ENCODE measurements around the gene C5orf24.
"Not testable (repeated sequence)": the region's sequence is repeated elsewhere in the genome, so short reads cannot be mapped to it uniquely, and the experiment has no call there.

C5orf24 gene

DNA sequence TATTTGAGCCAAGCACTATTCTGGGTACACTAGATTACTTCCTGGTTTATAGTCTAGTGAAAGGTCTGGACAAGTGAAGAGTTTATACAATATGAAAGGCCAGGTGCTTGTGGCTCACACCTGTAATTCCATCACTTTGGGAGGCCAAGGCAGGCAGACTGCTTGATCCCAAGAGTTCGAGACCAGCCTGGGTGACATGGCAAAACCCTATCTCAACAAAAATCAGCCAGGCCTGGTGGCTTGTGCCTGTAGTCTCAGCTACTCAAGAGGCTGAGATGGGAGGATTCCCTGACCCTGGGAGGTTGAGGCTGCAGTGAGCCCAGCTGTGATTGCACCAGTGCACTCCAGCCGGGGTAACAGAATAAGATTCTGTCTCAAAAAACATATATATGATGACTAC lies 18.9 kb downstream of the C5orf24 start:
- DNase-seq: no peak

DNA sequence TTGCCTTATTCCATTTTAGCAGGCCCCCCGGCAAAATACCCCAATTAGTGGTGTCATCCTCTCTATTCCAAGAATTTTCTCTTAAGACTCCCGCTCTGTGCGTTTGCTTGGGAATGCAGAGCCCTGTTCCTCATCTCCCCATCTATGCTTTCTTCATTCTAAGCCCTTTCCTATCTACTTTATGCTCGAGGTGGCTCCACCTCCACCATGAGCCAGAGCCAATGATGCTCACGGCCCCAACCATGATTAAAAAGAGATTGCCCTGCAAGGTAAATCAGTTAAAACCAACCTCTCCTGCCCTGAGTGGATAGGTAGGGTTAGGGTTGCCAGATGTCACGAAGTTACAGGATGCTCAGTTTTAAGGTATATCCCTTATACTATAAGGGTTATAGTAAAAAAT lies 27.7 kb downstream of the C5orf24 start:
- peak; percentile 7 for DNase-seq

DNA sequence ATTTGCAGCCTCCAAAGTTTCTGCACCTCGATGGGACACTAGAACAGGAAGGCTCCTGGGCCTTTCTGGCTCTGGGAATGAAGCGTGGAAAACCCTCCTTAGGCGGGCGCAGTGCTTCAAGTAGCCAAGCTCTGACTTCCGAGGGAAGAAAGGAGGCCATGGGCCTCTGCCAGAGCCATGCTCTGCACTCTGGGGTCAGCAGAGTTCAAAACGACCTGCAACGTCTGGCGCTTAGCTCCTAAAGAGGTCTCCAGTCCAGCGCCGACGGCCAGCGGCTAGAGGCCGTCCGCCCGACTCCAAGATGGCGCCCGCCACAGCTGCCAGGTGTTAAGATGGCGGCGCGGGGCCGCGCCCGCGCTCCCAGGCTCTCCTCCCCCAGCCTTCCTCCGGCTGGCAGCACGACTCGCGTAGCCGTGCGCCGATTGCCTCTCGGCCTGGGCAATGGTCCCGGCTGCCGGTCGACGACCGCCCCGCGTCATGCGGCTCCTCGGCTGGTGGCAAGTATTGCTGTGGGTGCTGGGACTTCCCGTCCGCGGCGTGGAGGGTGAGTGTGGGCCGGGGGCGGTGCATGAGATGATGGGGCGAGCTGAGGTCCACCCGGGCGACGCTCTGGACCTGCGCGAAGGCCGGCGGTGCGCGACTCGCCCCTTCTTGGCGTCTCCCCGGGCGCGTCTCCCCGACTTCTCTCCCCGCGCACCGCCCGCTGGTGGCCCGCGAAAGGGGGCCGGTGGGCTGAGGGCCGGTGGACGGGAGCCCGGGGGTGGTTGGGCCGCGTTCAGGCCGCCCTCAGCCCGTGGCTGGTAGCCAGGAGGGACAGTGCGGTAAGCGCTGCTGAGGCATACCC lies 28.4 kb downstream of the C5orf24 start, which contains the start of gene TXNDC15:
Gene TXNDC15, plus strand, starts transcription at position 385 of the 844 bp plus-strand sequence. Its CDS starts 57 bp downstream, at position 442.
- DNase-seq: peak; percentile 77

DNA sequence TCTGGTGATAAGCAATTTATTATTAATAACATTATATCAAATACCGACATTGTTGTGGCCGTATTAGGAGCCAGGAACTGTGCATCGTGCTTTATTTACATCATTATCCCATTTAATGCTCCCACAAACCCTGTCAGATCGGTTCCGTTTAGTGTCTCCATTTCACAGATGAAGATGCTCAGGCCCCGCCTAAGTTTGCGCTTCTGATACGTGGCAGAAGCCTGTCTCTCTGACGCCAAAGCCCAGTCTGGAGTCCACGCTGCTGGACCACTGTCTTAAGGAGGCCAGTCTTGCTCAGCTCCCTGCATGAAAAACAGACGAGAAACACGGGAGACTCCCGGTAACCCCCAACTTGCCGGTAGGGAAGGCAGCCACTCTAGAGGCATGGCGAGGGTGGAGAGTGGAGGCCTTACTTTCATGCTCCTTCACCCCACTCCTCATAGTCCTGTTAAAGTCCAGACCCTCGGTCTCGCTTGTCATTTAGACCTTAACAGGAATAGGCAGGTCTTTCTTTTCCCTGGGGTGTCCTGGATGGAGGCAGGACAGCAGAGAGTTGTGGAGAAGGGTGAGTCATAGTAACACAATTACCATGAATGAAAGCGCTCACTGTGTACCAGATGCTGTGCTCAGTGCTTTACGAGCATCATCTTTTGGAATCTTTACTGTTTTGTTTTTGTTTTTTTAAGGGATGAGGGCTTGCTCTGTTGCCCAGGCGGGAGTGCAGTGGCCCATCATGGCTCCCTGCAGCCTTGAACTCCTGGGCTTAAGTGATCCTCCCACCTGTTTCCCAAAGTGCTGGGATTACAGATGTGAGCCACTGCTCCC lies 29.3 kb downstream of the C5orf24 start:
- peak; percentile 32 for DNase-seq

DNA sequence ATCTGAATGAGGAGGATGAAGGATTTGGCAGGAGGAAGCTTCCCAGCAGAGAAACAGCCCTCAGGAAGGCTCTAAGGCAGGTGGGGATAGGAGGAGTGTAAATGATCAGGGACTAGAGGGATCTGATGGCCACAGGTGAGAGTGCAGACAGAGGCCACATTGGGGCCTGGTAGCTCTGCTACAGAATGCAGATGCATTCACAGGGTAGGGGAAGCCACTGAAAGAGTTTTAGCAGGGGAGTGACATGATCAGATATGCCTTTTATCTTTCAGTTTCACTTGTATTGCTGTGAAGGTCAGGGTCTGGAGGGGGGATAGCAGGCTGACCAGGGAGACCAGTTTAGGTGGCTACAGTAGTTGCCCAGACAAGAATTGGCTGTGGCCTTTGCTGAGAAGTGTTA lies 31.4 kb downstream of the C5orf24 start:
- DNase-seq: no peak

DNA sequence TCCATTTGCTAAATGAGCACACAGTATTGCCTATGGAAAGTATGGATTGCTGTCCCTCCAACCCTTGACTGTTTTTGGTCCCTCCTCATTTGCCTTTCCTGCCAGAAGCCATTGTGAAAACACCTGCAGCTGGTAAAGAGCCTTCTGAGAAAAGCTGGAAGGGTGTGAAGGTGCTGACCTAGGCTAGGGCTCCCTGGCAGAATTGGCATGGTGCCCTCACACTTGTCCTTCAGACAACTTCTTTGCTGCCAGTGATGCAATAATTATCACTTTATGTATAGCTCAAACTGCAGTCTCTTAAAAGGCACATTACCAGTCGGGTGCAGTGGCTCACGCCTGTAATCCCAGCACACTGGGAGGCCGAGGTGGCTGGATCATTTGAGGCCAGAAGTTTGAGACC lies 32.6 kb downstream of the C5orf24 start:
- no peak for DNase-seq

DNA sequence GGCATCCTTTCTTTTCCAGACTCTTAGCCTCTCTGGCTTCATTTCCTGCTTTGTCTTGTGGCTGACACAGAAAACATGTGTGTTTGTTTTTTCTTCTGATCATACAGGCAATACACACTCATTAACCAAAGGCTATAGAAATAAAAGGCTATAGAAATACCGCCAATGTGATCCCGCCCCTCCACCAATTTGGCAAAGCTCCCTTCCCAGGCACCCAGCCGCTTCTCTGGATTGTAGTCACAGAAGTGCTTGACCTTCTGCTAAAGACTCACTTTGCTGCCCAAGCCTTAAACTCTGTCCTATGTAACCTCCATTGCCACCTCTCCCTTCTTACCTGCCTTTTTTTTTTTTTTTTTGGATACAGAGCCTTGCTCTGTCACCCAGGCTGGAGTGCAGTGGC lies 33.7 kb downstream of the C5orf24 start:
- DNase-seq: peak; percentile 1

DNA sequence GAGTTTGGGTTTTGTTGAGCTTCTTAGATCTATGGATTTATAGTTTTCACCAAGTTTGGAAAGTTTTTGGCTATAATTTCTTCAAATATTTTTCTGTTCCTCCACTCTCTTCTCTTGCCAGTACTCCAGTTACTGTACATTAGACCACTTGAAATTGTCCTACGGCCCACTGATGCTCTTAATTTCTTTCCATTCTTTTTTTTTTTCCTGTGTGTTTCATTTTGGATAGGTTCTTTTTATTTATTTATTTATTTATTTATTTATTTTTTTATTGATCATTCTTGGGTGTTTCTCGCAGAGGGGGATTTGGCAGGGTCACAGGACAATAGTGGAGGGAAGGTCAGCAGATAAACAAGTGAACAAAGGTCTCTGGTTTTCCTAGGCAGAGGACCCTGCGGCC lies 35.2 kb downstream of the C5orf24 start:
- not testable (repeated sequence) for DNase-seq

DNA sequence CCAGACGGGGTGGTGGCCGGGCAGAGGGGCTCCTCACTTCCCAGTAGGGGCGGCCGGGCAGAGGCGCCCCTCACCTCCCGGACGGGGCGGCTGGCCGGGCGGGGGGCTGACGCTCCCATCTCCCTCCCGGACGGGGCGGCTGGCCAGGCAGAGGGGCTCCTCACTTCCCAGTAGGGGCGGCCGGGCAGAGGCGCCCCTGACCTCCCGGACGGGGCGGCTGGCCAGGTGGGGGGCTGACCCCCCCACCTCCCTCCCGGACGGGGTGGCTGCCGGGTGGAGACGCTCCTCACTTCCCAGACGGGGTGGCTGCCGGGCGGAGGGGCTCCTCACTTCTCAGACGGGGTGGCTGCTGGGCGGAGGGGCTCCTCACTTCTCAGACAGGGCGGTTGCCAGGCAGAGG lies 35.9 kb downstream of the C5orf24 start:
- DNase-seq: not testable (repeated sequence)

DNA sequence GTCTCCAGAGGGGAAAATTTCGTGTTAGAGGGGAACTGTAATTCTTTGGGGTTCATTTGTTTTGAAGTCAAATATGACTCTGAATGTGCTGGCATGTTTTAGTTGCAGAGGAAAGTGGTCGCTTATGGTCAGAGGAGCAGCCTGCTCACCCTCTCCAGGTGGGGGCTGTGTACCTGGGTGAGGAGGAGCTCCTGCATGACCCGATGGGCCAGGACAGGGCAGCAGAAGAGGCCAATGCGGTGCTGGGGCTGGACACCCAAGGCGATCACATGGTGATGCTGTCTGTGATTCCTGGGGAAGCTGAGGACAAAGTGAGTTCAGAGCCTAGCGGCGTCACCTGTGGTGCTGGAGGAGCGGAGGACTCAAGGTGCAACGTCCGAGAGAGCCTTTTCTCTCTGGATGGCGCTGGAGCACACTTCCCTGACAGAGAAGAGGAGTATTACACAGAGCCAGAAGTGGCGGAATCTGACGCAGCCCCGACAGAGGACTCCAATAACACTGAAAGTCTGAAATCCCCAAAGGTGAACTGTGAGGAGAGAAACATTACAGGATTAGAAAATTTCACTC lies 41.9 kb downstream of the C5orf24 start:
- DNase-seq: no peak

DNA sequence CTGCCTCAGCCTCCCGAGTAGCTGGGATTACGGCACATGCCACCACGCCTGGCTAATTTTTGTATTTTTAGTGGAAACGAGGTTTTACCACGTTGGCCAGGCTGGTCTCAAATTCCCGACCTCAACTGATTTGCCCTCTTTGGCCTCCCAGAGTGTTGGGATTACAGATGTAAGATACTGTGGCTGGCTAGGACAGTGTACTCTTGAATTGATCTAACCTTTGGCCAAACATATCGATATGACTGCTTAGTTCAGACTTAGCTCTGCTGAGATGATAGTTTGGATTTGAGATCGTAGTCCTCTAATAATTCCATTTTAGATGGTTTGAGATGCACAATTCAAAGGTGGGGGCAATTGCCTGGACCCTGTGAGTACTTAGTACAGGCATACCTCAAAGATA lies 43.6 kb downstream of the C5orf24 start:
- no peak for DNase-seq

DNA sequence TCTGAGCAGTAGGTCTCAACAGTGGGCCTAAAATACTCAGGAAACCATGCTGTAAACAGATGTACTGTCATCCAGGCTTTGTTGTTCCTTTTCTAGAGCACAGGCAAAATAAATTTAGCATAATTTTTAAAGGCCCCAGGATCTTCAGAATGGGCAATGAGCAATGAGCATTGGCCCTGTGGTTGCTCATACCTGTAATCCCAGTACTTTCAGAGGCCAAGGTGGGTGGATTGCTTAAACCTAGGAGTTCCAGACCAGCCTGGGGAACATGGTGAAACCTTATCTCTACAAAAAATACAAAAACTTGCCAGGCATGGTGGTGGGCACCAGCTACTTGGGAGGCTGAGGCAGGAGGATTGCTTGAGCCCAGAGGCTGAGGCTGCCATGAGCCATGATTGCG lies 45.7 kb downstream of the C5orf24 start:
- DNase-seq: no peak

DNA sequence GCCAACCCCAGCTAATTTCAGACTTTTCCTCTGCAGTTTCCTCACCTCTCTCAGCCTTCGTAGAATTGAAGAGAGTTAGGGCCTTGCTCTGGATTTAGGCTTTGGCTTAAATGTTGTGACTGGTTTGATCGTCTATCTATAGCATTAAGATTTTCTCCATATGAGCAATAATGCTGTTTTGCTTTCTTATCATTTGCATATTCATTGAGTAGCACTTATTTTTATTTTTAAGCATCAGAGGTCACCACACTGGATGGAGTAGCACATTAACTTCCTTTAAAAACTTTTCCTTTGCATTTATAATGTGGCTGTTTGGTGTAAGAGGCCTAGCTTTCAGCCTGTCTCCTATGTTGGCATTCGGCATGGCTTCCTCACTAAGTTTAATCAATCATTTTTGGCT lies 46.5 kb downstream of the C5orf24 start:
- DNase-seq: no peak

DNA sequence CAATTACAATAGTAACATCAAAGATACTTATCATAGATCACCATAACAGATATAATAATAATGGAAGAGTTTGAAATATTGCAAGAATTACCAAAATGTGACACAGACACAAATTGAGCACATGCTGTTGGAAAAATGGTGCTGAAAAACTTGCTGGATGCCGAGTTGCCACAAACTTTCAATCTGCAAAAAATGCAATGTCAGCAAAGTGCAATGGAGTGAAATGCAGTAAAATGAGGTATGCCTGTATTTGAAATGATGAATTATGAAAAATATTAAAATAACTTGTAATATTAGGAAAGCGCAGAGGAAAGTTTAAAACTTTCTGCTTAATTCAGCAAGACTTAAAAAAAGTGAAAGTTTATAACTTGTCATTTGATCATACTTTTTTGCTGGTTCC lies 47.2 kb downstream of the C5orf24 start:
- no peak for DNase-seq

DNA sequence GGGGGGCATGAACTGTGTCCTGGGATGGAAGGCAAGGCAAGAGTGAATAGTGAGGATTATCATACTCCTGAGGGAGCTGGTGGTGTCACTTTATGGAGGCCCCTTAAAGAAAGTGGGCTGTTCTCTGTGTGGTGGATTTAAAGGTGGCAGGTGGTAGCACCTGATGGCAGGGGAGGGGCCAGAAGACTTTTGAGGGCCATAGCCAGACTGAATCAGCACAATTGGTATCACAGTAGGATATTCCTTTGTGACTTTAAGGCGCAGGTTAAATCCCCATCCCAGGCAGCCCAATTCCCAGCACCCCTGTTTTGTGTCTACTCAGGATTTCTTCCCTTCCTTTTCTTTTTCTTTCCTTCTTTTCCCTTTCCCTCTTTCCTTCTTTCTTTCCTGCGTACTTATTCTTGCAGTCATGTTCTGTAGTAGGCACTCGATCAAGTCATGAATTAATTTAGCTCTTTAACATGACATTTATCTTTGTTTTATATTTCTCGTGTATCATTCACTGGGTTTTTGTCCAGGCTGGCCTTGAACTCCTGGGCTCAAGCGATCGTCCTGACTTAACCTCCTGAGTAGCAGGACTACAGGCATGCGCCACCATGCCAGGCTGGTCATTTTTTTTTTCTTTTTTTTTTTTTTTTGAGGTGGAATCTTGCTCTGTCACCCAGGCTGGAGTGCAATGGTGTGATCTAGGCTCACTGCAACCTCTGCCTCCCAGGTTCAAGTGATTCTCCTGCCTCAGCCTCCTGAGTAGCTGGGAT lies 48.2 kb downstream of the C5orf24 start:
- DNase-seq: no peak

DNA sequence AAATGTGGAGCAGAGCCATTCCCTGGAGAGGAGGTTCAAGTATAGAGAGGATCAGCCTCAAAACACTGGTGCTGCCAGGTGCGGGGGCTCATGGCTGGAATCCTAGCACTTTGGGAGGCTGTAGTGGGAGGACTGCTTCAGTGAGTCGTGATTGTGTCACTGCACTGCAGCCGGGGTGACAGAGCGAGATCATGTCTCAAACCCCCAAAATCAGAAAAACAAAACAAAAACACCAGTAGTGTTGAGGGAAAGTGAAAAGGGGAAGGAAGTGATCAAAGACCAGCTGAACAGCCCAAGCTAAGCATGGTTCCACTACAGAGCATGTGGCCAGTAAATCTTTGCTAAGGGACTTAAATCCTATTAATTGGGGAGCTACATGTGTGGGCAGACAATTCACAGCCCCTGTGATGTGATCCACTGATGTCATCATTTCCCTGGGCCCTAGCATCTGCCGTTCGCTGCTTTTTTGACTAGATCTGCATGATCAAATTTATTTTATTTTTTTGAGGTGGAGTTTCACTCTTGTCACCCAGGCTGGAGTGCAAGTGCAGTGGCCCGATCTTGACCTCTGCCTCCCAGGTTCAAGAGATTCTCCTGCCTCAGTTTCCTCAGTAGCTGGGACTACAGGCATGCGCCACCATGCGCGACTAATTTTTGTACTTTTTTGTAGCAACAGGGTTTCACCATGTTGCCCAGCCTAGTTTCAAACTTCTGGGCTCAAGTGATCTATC lies 56.5 kb downstream of the C5orf24 start:
- DNase-seq: no peak

DNA sequence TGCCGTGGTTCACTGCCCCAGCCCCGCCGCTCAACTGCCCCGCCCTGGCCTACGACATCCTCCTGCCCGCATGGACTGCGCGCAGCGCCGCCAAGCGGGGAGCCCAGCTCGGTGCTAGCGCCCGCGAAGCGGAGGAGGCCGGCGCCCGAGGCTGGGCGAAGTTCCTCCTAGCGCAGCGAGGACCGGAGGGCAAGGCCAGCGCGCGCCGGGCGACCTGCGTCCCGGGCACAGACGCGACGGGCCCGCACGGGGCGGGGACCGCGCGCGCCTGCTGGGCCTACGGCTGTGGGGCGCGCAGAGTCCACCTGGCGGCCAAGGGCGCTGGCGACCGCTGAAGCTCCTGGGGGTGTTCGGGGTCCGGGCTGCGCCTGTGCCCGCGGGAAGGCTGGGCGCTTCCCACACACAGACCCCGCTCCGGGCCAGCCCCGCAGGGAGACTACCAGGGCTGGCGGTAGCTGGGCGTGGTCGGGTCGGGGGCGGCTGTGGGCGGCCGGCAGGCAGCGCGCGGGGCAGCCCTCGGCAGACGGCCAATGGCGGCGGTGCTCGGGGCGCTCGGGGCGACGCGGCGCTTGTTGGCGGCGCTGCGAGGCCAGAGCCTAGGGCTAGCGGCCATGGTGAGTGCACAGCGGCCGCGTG lies 59.0 kb downstream of the C5orf24 start, which contains the start of gene PCBD2:
Gene PCBD2, plus strand, starts transcription at position 522 of the 636 bp plus-strand sequence. Its CDS starts 9 bp downstream, at position 531.
- DNase-seq: peak; percentile 89

DNA sequence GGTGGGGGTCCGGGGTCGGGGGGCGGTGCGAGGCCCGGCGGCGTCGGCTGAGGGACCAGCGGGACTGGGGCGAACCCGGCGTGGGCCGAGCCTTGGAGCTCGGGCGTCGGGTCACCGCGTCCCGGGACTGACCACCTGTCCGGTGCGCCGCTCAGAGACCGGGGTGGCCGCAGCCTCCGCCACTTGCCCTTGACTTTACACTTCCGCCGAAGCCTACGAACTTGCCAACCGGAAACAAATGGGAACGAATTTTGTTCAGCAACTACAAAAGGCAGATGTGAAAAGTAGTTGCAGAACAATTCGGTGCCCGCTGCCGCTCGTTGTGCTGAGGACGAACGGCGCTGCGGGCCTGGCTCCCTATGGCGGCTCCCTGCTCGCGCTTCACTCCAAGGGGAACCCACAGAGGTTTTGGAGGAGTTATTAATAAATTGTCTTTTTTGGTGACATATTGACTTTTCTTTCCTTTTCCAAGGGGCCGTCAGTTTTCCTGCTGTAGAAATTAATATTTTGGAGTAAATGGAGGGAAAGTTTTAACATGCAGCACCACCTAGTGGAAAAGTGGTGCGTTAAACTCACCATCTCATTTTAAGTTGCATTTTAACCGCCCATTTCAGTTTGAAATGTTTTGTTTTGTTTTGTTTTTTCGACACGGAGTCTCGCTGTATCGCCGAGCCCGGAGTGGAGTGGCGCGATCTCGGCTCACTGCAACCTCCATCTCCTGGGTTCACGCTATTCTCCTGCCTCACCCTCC lies 59.7 kb downstream of the C5orf24 start:
- DNase-seq: peak; percentile 37

DNA sequence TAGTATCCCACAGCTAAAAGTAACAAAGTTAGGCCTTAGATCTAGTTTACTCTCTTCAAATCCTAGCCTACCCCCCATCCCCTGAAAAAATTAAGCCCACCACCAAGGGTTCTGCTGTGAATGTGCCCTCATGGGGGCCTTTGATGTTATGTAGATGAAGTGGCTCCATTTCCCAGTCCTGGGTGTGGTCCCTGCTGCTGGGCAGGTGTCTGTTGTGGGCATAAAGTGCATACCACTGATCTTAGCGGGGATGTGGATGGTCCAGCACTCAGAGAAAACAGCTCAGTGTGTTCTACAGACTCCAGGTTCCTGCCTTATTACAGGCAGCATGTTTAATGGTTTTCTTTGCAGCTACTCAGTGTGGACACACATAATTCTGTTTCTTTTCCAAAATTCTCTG lies 61.0 kb downstream of the C5orf24 start:
- no peak for DNase-seq
